ENCODE results near the gene SLC1A4.
A peak's percentile ranks its signal among the peaks of the same experiment; 100 is the strongest.

Gene SLC1A4

GRCh38 chr2:65024149-65024829, 35.1 kb downstream of the SLC1A4 start:
- Histone ChIP-seq H3K4me2 (ENCODE audit: low read length, poor library complexity, severe bottlenecking) (no peak overlapping the region), H3K36me3 (ENCODE audit: control insufficient read depth in 1 of 2, insufficient read depth in 2 of 2, low read depth in 1 of 2, low read length in 2 of 2) (peaks cover 6 to 16% of the 10 kb centered on the region in 2 experiments), H3K9me3 (ENCODE audit: control insufficient read depth, low read length) (no peaks in the 10 kb centered on the region), H3K14ac (ENCODE audit: low read length in 2 of 2) (no peak overlapping the region), H3K4me1 (ENCODE audit: control insufficient read depth, insufficient read depth, low read depth, low read length) (peaks cover 14% of the 10 kb centered on the region), H2AK5ac (ENCODE audit: low read length, severe bottlenecking) (peak overlapping the region; percentile 71), H3K9ac (ENCODE audit: low read length) (peak overlapping the region; percentile 53), H3K4me3 (ENCODE audit: insufficient read depth in 1 of 2, low read depth in 1 of 2, low read length in 2 of 2) (no peak overlapping the region), H3K79me1 (replicated peaks; ENCODE audit: low read length, poor library complexity, severe bottlenecking) (no peaks in the 10 kb centered on the region), H2BK5ac (ENCODE audit: low read depth, low read length, poor library complexity, severe bottlenecking) (no peak overlapping the region), H3K27ac (ENCODE audit: low read length, poor library complexity, severe bottlenecking) (peak overlapping the region; percentile 18), H2BK15ac (ENCODE audit: low read depth, poor library complexity, severe bottlenecking) (no peak overlapping the region), H3K27me3 (ENCODE audit: control insufficient read depth in 1 of 2, insufficient read depth in 1 of 2, low read length in 2 of 2) (peaks cover 0 to 4% of the 10 kb centered on the region in 2 experiments), H2BK120ac (ENCODE audit: low read depth, low read length) (no peak overlapping the region), H4K8ac (ENCODE audit: low read length) (no peak overlapping the region), H3K18ac (ENCODE audit: low read depth in 1 of 2, low read length in 2 of 2) (no peak overlapping the region), H3K4ac (ENCODE audit: low read depth in 1 of 2, low read length in 2 of 2) (no peak overlapping the region), H4K91ac (ENCODE audit: low read length) (no peak overlapping the region), H3K23ac (ENCODE audit: low read length in 2 of 2) (no peak overlapping the region), H2AFZ (ENCODE audit: low read depth, low read length) (no peak overlapping the region), H2BK12ac (ENCODE audit: low read length in 2 of 2) (no peak overlapping the region)
- 37% methylated on average over 7 of the region's 7 CpGs for WGBS
- peak; percentile 89 for DNase-seq

DNA sequence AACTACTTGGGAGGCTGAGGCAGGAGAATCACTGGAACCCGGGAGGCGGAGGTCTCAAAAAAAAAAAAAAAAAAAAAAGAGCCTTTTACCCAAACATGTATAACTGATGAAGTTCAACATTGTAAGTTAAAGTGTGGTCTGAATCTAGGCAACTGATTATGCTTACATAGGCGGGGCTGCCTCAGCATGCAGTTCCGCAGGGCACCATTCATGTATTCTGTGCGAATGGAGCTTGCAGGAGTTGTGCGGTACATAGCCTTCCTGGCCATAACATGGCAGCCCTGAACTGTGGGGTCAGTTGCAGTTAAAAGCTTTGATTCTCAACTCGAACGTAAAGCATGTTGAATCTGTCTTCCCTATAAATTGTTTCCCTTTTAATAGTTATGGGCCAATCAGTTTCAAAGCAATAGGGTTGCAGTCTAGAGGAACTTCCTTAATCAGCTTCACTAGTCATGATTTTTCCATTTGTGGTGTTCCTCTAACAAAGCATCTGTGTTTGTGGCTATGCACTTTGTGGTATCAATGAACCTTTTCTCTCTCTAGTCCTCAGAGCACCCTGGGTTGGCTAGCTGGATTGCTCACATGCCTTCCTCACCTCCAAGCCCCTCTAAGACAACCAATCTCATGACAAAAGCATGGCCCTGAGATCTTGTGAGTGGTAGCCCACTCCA, 36.4 kb downstream of the SLC1A4 start:
- H2BK15ac ChIP-seq (ENCODE audit: low read depth, poor library complexity, severe bottlenecking) = no peak overlapping the region
- H3K27ac ChIP-seq (ENCODE audit: low read length, poor library complexity, severe bottlenecking) = no peak overlapping the region
- H3K9me3 ChIP-seq (ENCODE audit: control insufficient read depth, low read length) = no peaks in the 10 kb centered on the region
- peaks cover 9% of the 10 kb centered on the region for H3K4me1 ChIP-seq (ENCODE audit: control insufficient read depth, insufficient read depth, low read depth, low read length)
- no peak overlapping the region for H3K18ac ChIP-seq (ENCODE audit: low read depth in 1 of 2, low read length in 2 of 2)
- no peak overlapping the region for H3K9ac ChIP-seq (ENCODE audit: low read length)
- no peak overlapping the region for H2AFZ ChIP-seq (ENCODE audit: low read depth, low read length)
- no peak overlapping the region for H2AK5ac ChIP-seq (ENCODE audit: low read length, severe bottlenecking)
- peaks cover 0 to 5% of the 10 kb centered on the region in 2 experiments for H3K27me3 ChIP-seq (ENCODE audit: control insufficient read depth in 1 of 2, insufficient read depth in 1 of 2, low read length in 2 of 2)
- no peak for DNase-seq
- no peaks in the 10 kb centered on the region for H3K79me1 ChIP-seq (replicated peaks; ENCODE audit: low read length, poor library complexity, severe bottlenecking)
- no peak overlapping the region for H3K4me3 ChIP-seq (ENCODE audit: insufficient read depth in 1 of 2, low read depth in 1 of 2, low read length in 2 of 2)
- no peak overlapping the region for H2BK5ac ChIP-seq (ENCODE audit: low read depth, low read length, poor library complexity, severe bottlenecking)
- no peak overlapping the region for H3K4me2 ChIP-seq (ENCODE audit: low read length, poor library complexity, severe bottlenecking)
- over 99% methylated on average over 5 of the region's 8 CpGs for WGBS
- no peak overlapping the region for H4K91ac ChIP-seq (ENCODE audit: low read length)
- peak overlapping the region in 1 of 2 experiments; percentile 1 for H3K14ac ChIP-seq (ENCODE audit: low read length in 2 of 2)
- no peak overlapping the region for H3K23ac ChIP-seq (ENCODE audit: low read length in 2 of 2)
- no peak overlapping the region for H2BK120ac ChIP-seq (ENCODE audit: low read depth, low read length)
- peaks cover 6 to 9% of the 10 kb centered on the region in 2 experiments for H3K36me3 ChIP-seq (ENCODE audit: control insufficient read depth in 1 of 2, insufficient read depth in 2 of 2, low read depth in 1 of 2, low read length in 2 of 2)
- H3K4ac ChIP-seq (ENCODE audit: low read depth in 1 of 2, low read length in 2 of 2) = no peak overlapping the region
- H4K8ac ChIP-seq (ENCODE audit: low read length) = no peak overlapping the region
- H2BK12ac ChIP-seq (ENCODE audit: low read length in 2 of 2) = no peak overlapping the region

DNA sequence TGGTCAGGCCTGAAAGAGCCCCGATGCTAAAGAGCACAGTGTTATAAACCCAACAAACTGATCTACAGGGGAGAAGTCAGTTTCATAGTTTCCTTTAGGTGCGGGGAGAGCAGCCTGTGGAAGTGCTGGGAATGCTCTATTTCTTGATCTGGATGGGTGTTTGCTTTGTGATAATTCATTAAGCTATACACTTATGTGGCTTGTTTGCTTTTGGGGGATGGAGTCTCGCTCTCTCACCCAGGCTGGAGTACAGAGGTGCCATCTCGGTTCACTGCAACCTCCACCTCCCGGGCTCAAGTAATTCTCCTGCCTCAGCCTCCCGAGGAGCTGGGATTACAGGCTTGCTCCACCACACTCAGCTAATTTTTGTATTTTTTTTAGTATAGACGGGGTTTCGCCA, 37.0 kb downstream of the SLC1A4 start:
- H2BK5ac ChIP-seq (ENCODE audit: low read depth, low read length, poor library complexity, severe bottlenecking) = no peak overlapping the region
- H3K18ac ChIP-seq (ENCODE audit: low read depth in 1 of 2, low read length in 2 of 2) = no peak overlapping the region
- no peak overlapping the region for H3K23ac ChIP-seq (ENCODE audit: low read length in 2 of 2)
- H3K27ac ChIP-seq (ENCODE audit: low read length, poor library complexity, severe bottlenecking) = no peak overlapping the region
- no peak overlapping the region for H2AFZ ChIP-seq (ENCODE audit: low read depth, low read length)
- H3K79me1 ChIP-seq (replicated peaks; ENCODE audit: low read length, poor library complexity, severe bottlenecking) = no peaks in the 10 kb centered on the region
- H4K91ac ChIP-seq (ENCODE audit: low read length) = no peak overlapping the region
- H2BK12ac ChIP-seq (ENCODE audit: low read length in 2 of 2) = no peak overlapping the region
- WGBS = over 99% methylated on average over 7 of the region's 8 CpGs
- H3K4me1 ChIP-seq (ENCODE audit: control insufficient read depth, insufficient read depth, low read depth, low read length) = peaks cover 7% of the 10 kb centered on the region
- no peak overlapping the region for H4K8ac ChIP-seq (ENCODE audit: low read length)
- no peak for DNase-seq
- H3K27me3 ChIP-seq (ENCODE audit: control insufficient read depth in 1 of 2, insufficient read depth in 1 of 2, low read length in 2 of 2) = peaks cover under 1 to 11% of the 10 kb centered on the region in 2 experiments
- no peak overlapping the region for H3K4ac ChIP-seq (ENCODE audit: low read depth in 1 of 2, low read length in 2 of 2)
- no peak overlapping the region for H2AK5ac ChIP-seq (ENCODE audit: low read length, severe bottlenecking)
- no peak overlapping the region for H3K14ac ChIP-seq (ENCODE audit: low read length in 2 of 2)
- H3K9ac ChIP-seq (ENCODE audit: low read length) = no peak overlapping the region
- no peaks in the 10 kb centered on the region for H3K9me3 ChIP-seq (ENCODE audit: control insufficient read depth, low read length)
- no peak overlapping the region for H2BK120ac ChIP-seq (ENCODE audit: low read depth, low read length)
- H3K4me2 ChIP-seq (ENCODE audit: low read length, poor library complexity, severe bottlenecking) = no peak overlapping the region
- no peak overlapping the region for H2BK15ac ChIP-seq (ENCODE audit: low read depth, poor library complexity, severe bottlenecking)
- H3K4me3 ChIP-seq (ENCODE audit: insufficient read depth in 1 of 2, low read depth in 1 of 2, low read length in 2 of 2) = no peak overlapping the region
- peaks cover under 1 to 8% of the 10 kb centered on the region in 2 experiments for H3K36me3 ChIP-seq (ENCODE audit: control insufficient read depth in 1 of 2, insufficient read depth in 2 of 2, low read depth in 1 of 2, low read length in 2 of 2)

DNA sequence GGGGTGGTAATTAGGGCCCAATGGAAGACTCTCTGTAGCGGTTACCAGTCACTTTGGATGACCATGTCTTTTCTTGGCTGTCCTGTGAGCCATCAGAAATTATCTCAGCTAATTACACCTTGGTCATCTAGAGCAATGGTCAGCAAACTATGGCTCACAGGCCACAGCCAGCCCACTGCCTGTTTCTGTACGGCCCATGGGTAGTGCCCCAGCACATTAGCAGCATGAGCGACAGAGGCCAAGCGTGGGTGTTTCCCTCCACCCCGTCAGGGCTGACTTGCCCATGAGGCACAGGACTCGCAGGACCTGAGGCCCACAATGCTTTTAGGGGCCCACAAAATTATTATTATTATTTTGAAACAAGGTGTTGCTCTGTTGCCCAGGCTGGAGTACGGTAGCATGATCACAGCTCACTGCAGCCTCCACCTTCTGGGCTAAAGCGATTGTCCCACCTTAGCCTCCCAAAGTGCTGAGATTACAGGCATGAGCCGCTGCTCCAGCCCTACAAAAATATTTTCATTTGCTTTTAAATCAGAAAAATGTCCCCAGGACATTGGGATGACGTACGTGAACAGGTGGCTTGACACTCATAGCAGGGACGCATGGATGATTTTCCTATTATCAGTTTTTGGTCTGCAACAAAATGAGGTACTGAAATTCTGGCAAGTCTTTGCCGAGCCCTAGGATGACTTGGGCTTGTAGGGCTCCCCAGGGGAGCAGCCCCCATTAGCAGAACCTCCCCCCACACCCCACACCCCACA, 37.7 kb downstream of the SLC1A4 start:
- Histone ChIP-seq H3K4ac (ENCODE audit: low read depth in 1 of 2, low read length in 2 of 2) (no peak overlapping the region), H3K27ac (ENCODE audit: low read length, poor library complexity, severe bottlenecking) (no peak overlapping the region), H3K4me2 (ENCODE audit: low read length, poor library complexity, severe bottlenecking) (no peak overlapping the region), H3K4me1 (ENCODE audit: control insufficient read depth, insufficient read depth, low read depth, low read length) (peaks cover 7% of the 10 kb centered on the region), H2BK12ac (ENCODE audit: low read length in 2 of 2) (no peak overlapping the region), H3K36me3 (ENCODE audit: control insufficient read depth in 1 of 2, insufficient read depth in 2 of 2, low read depth in 1 of 2, low read length in 2 of 2) (peaks cover 0 to under 1% of the 10 kb centered on the region in 2 experiments), H2BK15ac (ENCODE audit: low read depth, poor library complexity, severe bottlenecking) (no peak overlapping the region), H2AFZ (ENCODE audit: low read depth, low read length) (no peak overlapping the region), H4K91ac (ENCODE audit: low read length) (no peak overlapping the region), H2BK5ac (ENCODE audit: low read depth, low read length, poor library complexity, severe bottlenecking) (no peak overlapping the region), H3K14ac (ENCODE audit: low read length in 2 of 2) (no peak overlapping the region), H4K8ac (ENCODE audit: low read length) (no peak overlapping the region), H3K9me3 (ENCODE audit: control insufficient read depth, low read length) (no peaks in the 10 kb centered on the region), H2AK5ac (ENCODE audit: low read length, severe bottlenecking) (no peak overlapping the region), H3K79me1 (replicated peaks; ENCODE audit: low read length, poor library complexity, severe bottlenecking) (no peaks in the 10 kb centered on the region), H2BK120ac (ENCODE audit: low read depth, low read length) (no peak overlapping the region), H3K9ac (ENCODE audit: low read length) (no peak overlapping the region), H3K23ac (ENCODE audit: low read length in 2 of 2) (no peak overlapping the region), H3K18ac (ENCODE audit: low read depth in 1 of 2, low read length in 2 of 2) (no peak overlapping the region), H3K4me3 (ENCODE audit: insufficient read depth in 1 of 2, low read depth in 1 of 2, low read length in 2 of 2) (no peak overlapping the region), H3K27me3 (ENCODE audit: control insufficient read depth in 1 of 2, insufficient read depth in 1 of 2, low read length in 2 of 2) (peaks cover 6 to 16% of the 10 kb centered on the region in 2 experiments)
- no peak for DNase-seq
- 96% methylated on average over 13 of the region's 13 CpGs for WGBS
